Stimulated activated CD4-positive, alpha-beta T cell treated with anti-CD3 and anti-CD28 coated beads, Interleukin-4, amount 100 ng/mL, for 4 hours (primary cell): ENCODE results near the gene AARS2.

ENCODE experiments used
- DNase-seq, 2 experiments: peaks; one replicate each; pipeline ENCODE4 v3.0.0-alpha.2; 2020

The AARS2 gene

GRCh38 chr6:44298055-44298803, 14.9 kb downstream of the AARS2 start:
- DNase-seq: no peak

- DNase-seq: peak; percentile 33 to 60
These were observed 15.8 kb downstream of the AARS2 start for GRCh38 chr6:44297063-44298038.

- no peak for DNase-seq
These were observed 18.0 kb downstream of the AARS2 start for GRCh38 chr6:44294832-44295791.

GRCh38 chr6:44292661-44293365, 20.3 kb downstream of the AARS2 start:
- no peak for DNase-seq

GRCh38 chr6:44291841-44292240, 21.3 kb downstream of the AARS2 start:
- DNase-seq: no peak

GRCh38 chr6:44289726-44290260, 23.4 kb downstream of the AARS2 start:
- no peak for DNase-seq

- no peak for DNase-seq
These were observed 26.4 kb downstream of the AARS2 start for GRCh38 chr6:44286747-44287146.

- no peak for DNase-seq
These were observed 26.9 kb downstream of the AARS2 start for GRCh38 chr6:44286285-44286565.

- no peak for DNase-seq
These were observed 27.4 kb downstream of the AARS2 start for GRCh38 chr6:44285552-44286284.

- DNase-seq: no peak
These were observed 28.3 kb downstream of the AARS2 start for GRCh38 chr6:44284867-44285266.

GRCh38 chr6:44284121-44284520, 29.0 kb downstream of the AARS2 start:
- DNase-seq: no peak

- no peak for DNase-seq
These were observed 34.1 kb downstream of the AARS2 start for GRCh38 chr6:44278774-44279697.

GRCh38 chr6:44278315-44278714, 34.8 kb downstream of the AARS2 start:
- no peak for DNase-seq

- DNase-seq: no peak
These were observed 35.4 kb downstream of the AARS2 start for GRCh38 chr6:44277763-44278162.

- no peak for DNase-seq
These were observed 36.2 kb downstream of the AARS2 start for GRCh38 chr6:44276667-44277640.

- DNase-seq: peak in 1 of 2 experiments; percentile 43
These were observed 37.1 kb downstream of the AARS2 start for GRCh38 chr6:44275749-44276648.

- DNase-seq: no peak
These were observed 37.8 kb downstream of the AARS2 start for GRCh38 chr6:44275271-44275748.

GRCh38 chr6:44273617-44274016, 39.5 kb downstream of the AARS2 start:
- no peak for DNase-seq
